DND-41 (cell line): ENCODE measurements around the gene TMEM131L.

Experiments
- ATAC-seq: fragments of 200-7000 bp; cut with Tn5 transposase; 3 replicates; pipeline ENCODE4 v1.9.1; 2021; ENCODE audit warnings: low read depth; ENCODE audit not compliant: insufficient read depth
- DNase-seq: peaks from one replicate; pipeline ENCODE4 v3.0.0-alpha.2; 2020
- H2AFZ ChIP-seq: 2 replicates; pipeline ENCODE4 v1.6.0; 2012; ENCODE audit warnings: low read depth, low read length
- H3K27ac ChIP-seq: 2 replicates; pipeline ENCODE4 v1.5.1; 2012; ENCODE audit warnings: low read length, inconsistent platforms
- H3K27me3 ChIP-seq: fragments of 200-600 bp; sonication (generic); 2 replicates; pipeline ENCODE4 v1.6.0; 2012; ENCODE audit warnings: low read length, mild to moderate bottlenecking, inconsistent platforms; ENCODE audit not compliant: insufficient read depth, poor library complexity
- H3K36me3 ChIP-seq: 2 replicates; pipeline ENCODE4 v1.5.1; 2012; ENCODE audit warnings: low read length, inconsistent platforms; ENCODE audit not compliant: insufficient read depth
- H3K4me1 ChIP-seq: 2 replicates; pipeline ENCODE4 v1.5.1; 2012; ENCODE audit warnings: mild to moderate bottlenecking, low read length; ENCODE audit not compliant: insufficient read depth
- H3K4me2 ChIP-seq: 2 replicates; pipeline ENCODE4 v1.6.0; 2012; ENCODE audit warnings: mild to moderate bottlenecking, moderate library complexity, low read length, inconsistent platforms; ENCODE audit not compliant: insufficient read depth
- H3K4me3 ChIP-seq, 2 experiments: fragments of 200-600 bp in 1 of 2; shearing (Covaris generic) in 1 of 2; 2 replicates each; pipeline ENCODE4 v1.5.1; 2012 to 2016; ENCODE audit warnings: inconsistent platforms in 2 of 2, low read length in 2 of 2, mild to moderate bottlenecking in 2 of 2, low read depth in 1 of 2, moderate library complexity in 1 of 2
- H3K79me2 ChIP-seq: 2 replicates; pipeline ENCODE4 v1.6.0; 2012; ENCODE audit warnings: low read length, inconsistent platforms; ENCODE audit not compliant: insufficient read depth
- H3K9ac ChIP-seq: 2 replicates; pipeline ENCODE4 v1.6.0; 2012; ENCODE audit warnings: low read depth, mild to moderate bottlenecking, inconsistent platforms, low read length, moderate library complexity
- H3K9me3 ChIP-seq: 2 replicates; pipeline ENCODE4 v1.5.1; 2012; ENCODE audit warnings: low read length, moderate library complexity, mild to moderate bottlenecking, inconsistent platforms; ENCODE audit not compliant: insufficient read depth, severe bottlenecking
- H4K20me1 ChIP-seq: 2 replicates; pipeline ENCODE4 v1.6.0; 2012; ENCODE audit warnings: low read length; ENCODE audit not compliant: insufficient read depth
- EZH2 ChIP-seq: IDR thresholded peaks from 3 replicates; pipeline ENCODE4 v1.6.1; 2012; ENCODE audit warnings: borderline replicate concordance, low read depth, mild to moderate bottlenecking, moderate library complexity, low read length, inconsistent platforms; ENCODE audit not compliant: severe bottlenecking
- TF ChIP-seq, protein P1 (sequence below): IDR thresholded peaks from 2 replicates; pipeline ENCODE4 v1.5.1; 2012; ENCODE audit warnings: borderline replicate concordance, low read length, moderate library complexity, mild to moderate bottlenecking; ENCODE audit not compliant: poor library complexity, severe bottlenecking; ENCODE audit errors: extremely low read depth

The TMEM131L gene

DNA sequence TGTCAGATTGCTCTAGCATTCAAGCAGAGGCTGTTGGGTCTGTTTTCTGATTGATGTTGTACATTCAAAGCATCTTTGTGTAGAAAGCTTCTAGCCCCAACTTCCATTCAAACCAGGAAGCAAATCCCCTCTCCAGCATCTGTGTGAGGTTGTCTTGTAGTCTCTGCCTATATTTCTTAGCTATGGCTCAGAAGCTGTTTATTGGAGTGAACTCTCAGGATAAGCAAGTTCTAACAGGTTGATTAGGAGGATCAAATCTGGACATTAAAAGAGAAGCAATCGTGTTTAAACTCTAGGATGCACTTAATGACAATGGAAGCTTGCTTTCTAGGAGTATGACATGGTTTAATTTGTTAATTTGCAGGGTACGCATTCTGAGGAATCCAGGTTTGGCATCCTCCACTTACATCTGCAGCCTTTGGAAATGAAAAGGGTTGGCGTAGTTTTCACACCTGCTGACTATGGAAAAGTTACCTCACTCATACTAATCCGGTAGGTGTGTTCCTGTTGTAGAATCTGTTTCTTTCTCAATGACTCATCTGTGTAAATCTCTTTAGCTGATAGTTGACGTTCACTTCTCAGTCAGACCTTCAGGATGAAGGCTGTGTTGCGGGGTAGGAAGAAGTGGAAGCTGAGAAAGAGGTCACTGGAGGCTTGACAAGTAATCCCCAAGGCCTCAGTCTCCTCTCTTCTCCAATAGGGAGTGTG is 129.9 kb downstream of the TMEM131L start:
- H4K20me1 ChIP-seq, result peaks cover 30% of the 10 kb centered on the region

DNA sequence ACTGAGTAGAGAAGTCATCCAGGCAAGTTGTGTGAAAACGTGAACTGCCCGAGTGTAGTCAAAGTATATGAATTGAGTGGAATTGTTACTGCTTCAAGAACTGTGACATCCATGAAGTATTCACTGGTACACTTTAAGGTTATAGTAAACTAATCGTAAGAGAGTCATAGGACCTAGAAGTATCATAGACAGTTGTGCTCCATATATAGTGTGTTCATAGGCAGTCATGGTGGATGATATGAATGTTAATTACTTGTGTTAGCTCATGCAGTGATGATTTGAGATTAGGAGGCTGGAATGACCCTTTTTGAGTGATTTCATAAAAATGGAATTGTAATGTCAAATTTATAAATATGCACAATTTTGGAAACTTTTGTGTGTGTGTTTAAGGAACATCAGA is 136.6 kb downstream of the TMEM131L start:
- Histone ChIP-seq H3K4me2 (no peak overlapping the region), H3K9me3 (no peaks in the 10 kb centered on the region), H4K20me1 (peaks cover 38% of the 10 kb centered on the region; the same call in 1 of the 2 replicates), H3K4me1 (no peaks in the 10 kb centered on the region), H3K27ac (no peak overlapping the region), H3K79me2 (peaks cover 93% of the 10 kb centered on the region), H3K27me3 (no peaks in the 10 kb centered on the region), H3K9ac (no peak overlapping the region), H2AFZ (no peak overlapping the region), H3K36me3 (peaks cover 99% of the 10 kb centered on the region), H3K4me3 (no peak overlapping the region)
- TF ChIP-seq, protein P1, sequence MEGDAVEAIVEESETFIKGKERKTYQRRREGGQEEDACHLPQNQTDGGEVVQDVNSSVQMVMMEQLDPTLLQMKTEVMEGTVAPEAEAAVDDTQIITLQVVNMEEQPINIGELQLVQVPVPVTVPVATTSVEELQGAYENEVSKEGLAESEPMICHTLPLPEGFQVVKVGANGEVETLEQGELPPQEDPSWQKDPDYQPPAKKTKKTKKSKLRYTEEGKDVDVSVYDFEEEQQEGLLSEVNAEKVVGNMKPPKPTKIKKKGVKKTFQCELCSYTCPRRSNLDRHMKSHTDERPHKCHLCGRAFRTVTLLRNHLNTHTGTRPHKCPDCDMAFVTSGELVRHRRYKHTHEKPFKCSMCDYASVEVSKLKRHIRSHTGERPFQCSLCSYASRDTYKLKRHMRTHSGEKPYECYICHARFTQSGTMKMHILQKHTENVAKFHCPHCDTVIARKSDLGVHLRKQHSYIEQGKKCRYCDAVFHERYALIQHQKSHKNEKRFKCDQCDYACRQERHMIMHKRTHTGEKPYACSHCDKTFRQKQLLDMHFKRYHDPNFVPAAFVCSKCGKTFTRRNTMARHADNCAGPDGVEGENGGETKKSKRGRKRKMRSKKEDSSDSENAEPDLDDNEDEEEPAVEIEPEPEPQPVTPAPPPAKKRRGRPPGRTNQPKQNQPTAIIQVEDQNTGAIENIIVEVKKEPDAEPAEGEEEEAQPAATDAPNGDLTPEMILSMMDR, result no peak
- TF ChIP-seq EZH2, result no peak
- ATAC-seq (no peak), DNase-seq (no peak)

More for the DNA sequence above, 129.9 kb downstream of the TMEM131L start:
- Histone ChIP-seq H3K27me3 (no peaks in the 10 kb centered on the region), H3K4me1 (no peaks in the 10 kb centered on the region), H3K36me3 (peaks cover 99% of the 10 kb centered on the region), H2AFZ (no peak overlapping the region), H3K4me2 (no peak overlapping the region), H3K79me2 (peaks cover 89% of the 10 kb centered on the region), H3K27ac (no peak overlapping the region), H3K9ac (no peak overlapping the region), H3K9me3 (no peaks in the 10 kb centered on the region), H3K4me3 (no peak overlapping the region)
- ATAC-seq (0 out of 3 replicates have a peak, but pooled peaks have one; percentile 10), DNase-seq (no peak)
- TF ChIP-seq EZH2, result no peak
- TF ChIP-seq, protein P1, result no peak

DNA sequence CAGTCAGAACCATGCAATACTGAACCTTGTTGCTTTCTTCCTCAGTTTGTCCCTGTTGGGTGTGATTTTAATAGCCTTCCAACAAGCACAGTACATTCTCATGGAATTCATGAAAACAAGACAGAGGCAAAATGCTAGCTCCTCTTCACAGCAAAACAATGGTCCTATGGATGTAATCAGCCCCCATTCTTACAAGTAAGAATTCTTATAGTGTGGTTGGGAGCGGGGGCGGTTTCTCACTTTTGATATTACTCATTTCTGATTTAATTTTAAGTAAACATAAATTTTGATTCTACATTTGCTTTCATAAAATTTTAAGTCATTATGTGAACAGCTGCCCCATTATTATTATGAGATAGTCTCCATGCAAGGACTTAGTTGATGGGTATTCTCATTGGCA is 137.1 kb downstream of the TMEM131L start:
- no peaks in the 10 kb centered on the region for H3K27me3 ChIP-seq
- H3K36me3 ChIP-seq, result peaks cover 99% of the 10 kb centered on the region
- peaks cover 38% of the 10 kb centered on the region; the same call in 1 of the 2 replicates for H4K20me1 ChIP-seq
- peaks cover 93% of the 10 kb centered on the region for H3K79me2 ChIP-seq
- DNase-seq (no peak), ATAC-seq (no peak)
- H3K9me3 ChIP-seq, result no peaks in the 10 kb centered on the region
- no peaks in the 10 kb centered on the region for H3K4me1 ChIP-seq
- no peak overlapping the region for H3K27ac ChIP-seq
- H3K9ac ChIP-seq, result no peak overlapping the region
- no peak overlapping the region for H2AFZ ChIP-seq
- H3K4me2 ChIP-seq, result no peak overlapping the region
- no peak for TF ChIP-seq EZH2
- TF ChIP-seq, protein P1, result no peak
- H3K4me3 ChIP-seq, result no peak overlapping the region
